GM20000 (cell line): ENCODE measurements around the gene OR2M2.

ENCODE experiments used
- DNase-seq: peaks from one replicate; pipeline ENCODE4 v3.0.0; 2012; ENCODE audit warnings: low spot score
- CTCF ChIP-seq: IDR thresholded peaks from 2 replicates; pipeline ENCODE4 v1.5.1; 2012; ENCODE audit warnings: mild to moderate bottlenecking, control low read depth; ENCODE audit errors: extremely low read depth, missing control alignments

Gene OR2M2

GRCh38 chr1:248174521-248174920 lies at the start of gene OR2M2:
Gene OR2M2, plus strand, starts transcription at chr1:248174821. Its CDS starts 5,165 bp downstream, at chr1:248179986.
- DNase-seq = no peak
- no peak for TF ChIP-seq CTCF

- no peak for TF ChIP-seq CTCF
Observed at GRCh38 chr1:248127653-248128052, 47.0 kb upstream of the OR2M2 start.

GRCh38 chr1:248136811-248137210 lies 37.8 kb upstream of the OR2M2 start:
- no peak for DNase-seq

More at GRCh38 chr1:248127653-248128052, 47.0 kb upstream of the OR2M2 start:
- no peak for DNase-seq

GRCh38 chr1:248140846-248141245 lies 33.8 kb upstream of the OR2M2 start:
- no peak for TF ChIP-seq CTCF

More at GRCh38 chr1:248136811-248137210, 37.8 kb upstream of the OR2M2 start:
- TF ChIP-seq CTCF = no peak

GRCh38 chr1:248143311-248143710 lies 31.3 kb upstream of the OR2M2 start:
- TF ChIP-seq CTCF = no peak
- DNase-seq = no peak

More at GRCh38 chr1:248140846-248141245, 33.8 kb upstream of the OR2M2 start:
- DNase-seq = no peak

- no peak for DNase-seq
- no peak for TF ChIP-seq CTCF
Observed at GRCh38 chr1:248144513-248145198, 30.0 kb upstream of the OR2M2 start, which contains the start of gene OR2M5. Gene OR2M5, plus strand, starts transcription at chr1:248145148. Its CDS starts 0 bp downstream, at chr1:248145148.

GRCh38 chr1:248152056-248152827 lies 22.4 kb upstream of the OR2M2 start:
- DNase-seq = no peak
- TF ChIP-seq CTCF = no peak
